Muscle of leg (tissue), 11 donors: ENCODE measurements around the gene PROM2. TPM values are rescaled to one million over a fixed set of nuclear protein-coding genes. Genes with fewer than 3 reads are reported as not detected.

Experiments used
- DNase-seq: peaks from one replicate; pipeline ENCODE4 v3.0.0; 2013
- H3K27ac ChIP-seq: one replicate; pipeline ENCODE4 v1.5.1; 2013; ENCODE audit warnings: mild to moderate bottlenecking, low read length, control low read depth
- H3K27me3 ChIP-seq: one replicate; pipeline ENCODE4 v1.6.1; 2013; ENCODE audit warnings: low read length; ENCODE audit not compliant: control insufficient read depth, insufficient read depth
- H3K36me3 ChIP-seq: one replicate; pipeline ENCODE4 v1.6.1; 2013; ENCODE audit warnings: low read length; ENCODE audit not compliant: control insufficient read depth, insufficient read depth
- H3K4me1 ChIP-seq: one replicate; pipeline ENCODE4 v1.6.1; 2013; ENCODE audit warnings: low read length; ENCODE audit not compliant: control insufficient read depth, insufficient read depth
- H3K4me3 ChIP-seq: one replicate; pipeline ENCODE4 v1.5.1; 2013; ENCODE audit warnings: low read length, control low read depth
- H3K9me3 ChIP-seq: replicated peaks from 2 replicates; pipeline ENCODE4 v1.6.1; 2013; ENCODE audit warnings: low read depth, low read length; ENCODE audit not compliant: control insufficient read depth
- WGBS: methylation state at CpG from one replicate; pipeline ENCODE4 v1.1.5; 2013; ENCODE audit warnings: missing lambda C conversion rate; ENCODE audit not compliant: insufficient coverage; 5-methylcytosine and 5-hydroxymethylcytosine counted together
- polyA plus RNA-seq, 8 donors: library from polyadenylated mRNA; unstranded; fragments of 120-200 nt; gene quantifications; one replicate each; pipeline versions ENCODE4 v1.2.1 to v1.2.3, GENCODE V29; 2013; ENCODE audit warnings: inconsistent platforms in 1 of 8, low replicate concordance in 1 of 8; ENCODE audit not compliant: insufficient read length in 8 of 8, insufficient read depth in 1 of 8
- total RNA-seq: library from RNA; stranded (reverse); fragments of 120-200 nt; gene quantifications from one replicate; pipeline ENCODE4 v1.2.4, GENCODE V29; 2013

PROM2 gene
- total and polyA plus RNA-seq, 9 donors: 0.37 to 2.5 (median 0.81) TPM

DNA sequence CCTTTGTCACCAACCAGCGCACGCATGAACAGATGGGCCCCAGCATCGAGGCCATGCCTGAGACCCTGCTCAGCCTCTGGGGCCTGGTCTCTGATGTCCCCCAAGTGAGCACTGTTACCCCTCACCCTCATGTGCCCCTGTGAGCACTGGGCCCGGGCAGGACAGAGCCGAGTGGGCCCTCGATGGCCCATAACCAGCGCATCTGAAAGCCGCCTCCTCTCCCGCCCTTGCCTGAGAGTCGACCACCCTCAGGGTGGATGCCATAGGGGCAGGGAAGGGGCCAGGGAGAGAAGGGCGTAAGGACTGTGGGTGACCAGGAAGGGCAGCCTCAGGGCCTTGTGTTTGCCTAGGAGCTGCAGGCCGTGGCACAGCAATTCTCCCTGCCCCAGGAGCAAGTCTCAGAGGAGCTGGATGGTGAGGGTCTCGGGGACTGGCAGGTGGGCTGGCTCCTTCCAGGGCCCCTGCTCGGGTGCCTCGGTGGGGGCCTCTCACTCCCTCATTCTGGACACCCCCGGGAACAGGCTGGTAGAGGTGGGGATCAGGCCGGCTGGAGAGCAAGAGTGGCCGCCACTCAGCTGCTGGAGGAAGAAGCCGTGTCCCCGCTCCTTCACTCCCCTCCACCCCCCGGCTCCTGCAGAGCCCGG lies 2.1 kb downstream of the PROM2 start:
- 89% methylated on average over 4 of the region's 22 CpGs for WGBS
- no peak for DNase-seq

DNA sequence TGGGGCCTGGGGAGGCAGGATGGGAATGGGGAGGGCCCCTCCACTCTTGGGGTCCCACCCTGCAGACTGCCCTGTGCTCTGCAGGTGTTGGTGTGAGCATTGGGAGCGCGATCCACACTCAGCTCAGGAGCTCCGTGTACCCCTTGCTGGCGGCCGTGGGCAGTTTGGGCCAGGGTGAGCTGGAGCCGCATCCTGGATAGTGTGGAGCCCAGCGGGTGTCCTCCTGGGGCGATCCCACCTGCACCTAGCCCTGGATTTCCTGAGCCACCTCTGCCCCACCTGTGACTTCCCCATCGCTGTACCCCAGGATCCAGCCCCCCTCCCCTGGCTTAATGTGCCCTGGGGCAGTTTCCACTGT lies 2.6 kb downstream of the PROM2 start:
- H3K4me1 ChIP-seq: no peaks in the 10 kb centered on the region
- no peak overlapping the region for H3K27ac ChIP-seq
- no peak overlapping the region for H3K4me3 ChIP-seq
- H3K9me3 ChIP-seq: no peaks in the 10 kb centered on the region
- no peaks in the 10 kb centered on the region for H3K27me3 ChIP-seq
- DNase-seq: no peak
- 100% methylated on average over 7 of the region's 9 CpGs for WGBS
- H3K36me3 ChIP-seq: no peaks in the 10 kb centered on the region

More for the DNA sequence above, 2.1 kb downstream of the PROM2 start:
- H3K27me3 ChIP-seq: no peaks in the 10 kb centered on the region
- no peaks in the 10 kb centered on the region for H3K9me3 ChIP-seq
- H3K4me1 ChIP-seq: no peaks in the 10 kb centered on the region
- H3K27ac ChIP-seq: no peak overlapping the region
- H3K36me3 ChIP-seq: no peaks in the 10 kb centered on the region
- H3K4me3 ChIP-seq: no peak overlapping the region

DNA sequence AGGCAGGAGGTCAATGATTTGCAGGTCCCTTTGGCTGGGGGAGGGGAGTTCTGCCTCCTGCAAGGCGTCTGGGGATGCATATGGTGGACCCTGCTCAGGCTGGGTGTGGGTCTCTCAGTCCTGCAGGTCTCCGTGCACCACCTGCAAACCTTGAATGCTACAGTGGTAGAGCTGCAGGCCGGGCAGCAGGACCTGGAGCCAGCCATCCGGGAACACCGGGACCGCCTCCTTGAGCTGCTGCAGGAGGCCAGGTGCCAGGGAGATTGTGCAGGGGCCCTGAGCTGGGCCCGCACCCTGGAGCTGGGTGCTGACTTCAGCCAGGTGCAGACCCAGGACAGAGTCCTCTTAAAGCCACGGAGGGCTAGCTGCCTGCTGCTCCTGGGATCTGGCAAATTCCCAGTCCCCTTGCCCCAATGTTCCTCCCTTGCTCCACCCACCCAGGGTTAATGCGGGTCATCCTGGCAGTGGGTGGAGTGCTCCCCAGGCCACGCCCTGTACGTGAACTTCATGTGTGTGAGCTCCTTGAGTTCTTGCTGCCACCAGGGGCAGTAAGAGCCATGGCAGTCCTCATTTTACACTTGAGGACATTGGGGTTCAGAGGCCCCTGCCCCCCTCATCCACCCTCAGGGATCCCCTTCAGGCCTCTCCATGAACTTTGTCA lies 3.1 kb downstream of the PROM2 start:
- no peaks in the 10 kb centered on the region for H3K36me3 ChIP-seq

DNA sequence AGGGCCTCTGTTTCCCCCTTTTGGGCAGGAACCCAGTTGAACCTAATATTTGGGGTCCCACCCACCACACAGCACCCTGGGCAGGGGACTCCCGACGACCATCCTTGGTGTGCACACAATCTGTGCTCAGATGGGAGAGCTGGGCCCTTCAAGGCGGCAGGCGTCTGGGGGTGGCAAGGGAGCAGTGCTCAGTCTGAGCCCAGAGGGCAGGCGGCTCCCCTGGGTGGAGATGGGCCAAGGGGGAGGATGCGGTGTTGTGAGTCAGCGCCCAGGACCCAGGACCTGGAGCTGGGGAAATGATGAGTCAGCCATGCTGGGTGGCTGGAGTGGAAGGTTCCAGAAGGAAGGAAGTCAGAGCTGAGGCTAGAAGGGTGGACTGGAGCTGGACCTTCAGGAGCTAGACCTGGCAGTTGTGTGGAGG lies 3.8 kb downstream of the PROM2 start:
- Histone ChIP-seq H3K36me3 (no peaks in the 10 kb centered on the region), H3K9me3 (no peaks in the 10 kb centered on the region), H3K27me3 (no peaks in the 10 kb centered on the region), H3K4me3 (no peak overlapping the region), H3K4me1 (no peaks in the 10 kb centered on the region), H3K27ac (no peak overlapping the region)
- no peak for DNase-seq
- WGBS: 87% methylated on average over 5 of the region's 7 CpGs

More for the DNA sequence above, 3.1 kb downstream of the PROM2 start:
- H3K9me3 ChIP-seq: no peaks in the 10 kb centered on the region
- H3K27ac ChIP-seq: no peak overlapping the region
- no peaks in the 10 kb centered on the region for H3K4me1 ChIP-seq
- 51% methylated on average over 11 of the region's 11 CpGs for WGBS
- DNase-seq: no peak
- no peaks in the 10 kb centered on the region for H3K27me3 ChIP-seq
- H3K4me3 ChIP-seq: no peak overlapping the region

DNA sequence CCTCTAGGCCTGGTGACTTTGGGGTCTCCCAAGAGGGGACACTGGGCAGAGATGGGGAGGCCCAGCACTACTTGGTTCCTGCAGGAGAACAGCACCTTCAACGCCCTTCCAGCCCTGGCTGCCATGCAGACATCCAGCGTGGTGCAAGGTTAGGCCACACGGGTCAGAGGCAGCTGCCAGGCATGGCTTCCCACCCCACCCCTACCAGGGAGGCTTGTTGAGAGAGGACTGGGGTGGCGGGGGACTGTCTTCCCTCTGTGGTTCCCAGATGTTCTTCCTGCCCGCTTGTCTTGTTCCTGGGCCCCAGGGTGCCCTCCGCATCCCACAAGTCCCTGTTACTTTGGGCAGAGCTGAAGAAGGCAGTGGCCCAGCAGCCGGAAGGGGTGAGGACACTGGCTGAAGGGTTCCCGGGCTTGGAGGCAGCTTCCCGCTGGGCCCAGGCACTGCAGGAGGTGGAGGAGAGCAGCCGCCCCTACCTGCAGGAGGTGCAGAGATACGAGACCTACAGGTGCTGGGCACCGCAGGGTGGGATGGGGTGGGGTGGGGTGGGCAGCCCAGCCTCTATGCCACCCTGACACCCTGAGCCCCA lies 4.5 kb downstream of the PROM2 start:
- Histone ChIP-seq H3K36me3 (no peaks in the 10 kb centered on the region), H3K9me3 (no peaks in the 10 kb centered on the region), H3K27ac (no peak overlapping the region), H3K27me3 (no peaks in the 10 kb centered on the region), H3K4me3 (no peak overlapping the region), H3K4me1 (no peaks in the 10 kb centered on the region)
- 79% methylated on average over 3 of the region's 12 CpGs for WGBS
- no peak for DNase-seq

DNA sequence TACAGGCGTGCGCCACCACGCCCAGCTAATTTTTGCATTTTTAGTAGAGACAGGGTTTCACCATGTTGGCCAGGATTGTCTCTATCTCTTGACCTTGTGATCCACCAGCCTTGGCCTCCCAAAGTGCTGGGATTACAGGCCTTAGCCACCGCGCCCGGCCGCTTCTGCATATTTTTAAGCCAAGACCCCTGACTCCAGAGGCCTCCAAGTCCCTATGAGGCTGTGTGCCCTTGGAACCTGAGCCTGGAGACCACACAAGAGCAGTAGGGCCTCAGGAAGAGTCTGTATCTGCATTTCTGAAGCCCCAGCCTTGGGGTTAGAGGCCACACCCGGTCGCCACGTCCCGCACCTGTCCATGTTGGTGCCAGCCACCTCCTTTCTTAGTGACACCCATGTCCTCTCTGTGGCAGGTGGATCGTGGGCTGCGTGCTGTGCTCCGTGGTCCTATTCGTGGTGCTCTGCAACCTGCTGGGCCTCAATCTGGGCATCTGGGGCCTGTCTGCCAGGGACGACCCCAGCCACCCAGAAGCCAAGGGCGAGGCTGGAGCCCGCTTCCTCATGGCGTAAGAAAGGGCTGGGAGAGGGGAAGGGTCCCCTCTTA lies 5.3 kb downstream of the PROM2 start:
- no peaks in the 10 kb centered on the region for H3K27me3 ChIP-seq
- no peaks in the 10 kb centered on the region for H3K36me3 ChIP-seq
- no peak overlapping the region for H3K27ac ChIP-seq
- no peak overlapping the region for H3K4me3 ChIP-seq
- DNase-seq: no peak
- WGBS: 92% methylated on average over 17 of the region's 19 CpGs
- no peaks in the 10 kb centered on the region for H3K4me1 ChIP-seq
- H3K9me3 ChIP-seq: no peaks in the 10 kb centered on the region

DNA sequence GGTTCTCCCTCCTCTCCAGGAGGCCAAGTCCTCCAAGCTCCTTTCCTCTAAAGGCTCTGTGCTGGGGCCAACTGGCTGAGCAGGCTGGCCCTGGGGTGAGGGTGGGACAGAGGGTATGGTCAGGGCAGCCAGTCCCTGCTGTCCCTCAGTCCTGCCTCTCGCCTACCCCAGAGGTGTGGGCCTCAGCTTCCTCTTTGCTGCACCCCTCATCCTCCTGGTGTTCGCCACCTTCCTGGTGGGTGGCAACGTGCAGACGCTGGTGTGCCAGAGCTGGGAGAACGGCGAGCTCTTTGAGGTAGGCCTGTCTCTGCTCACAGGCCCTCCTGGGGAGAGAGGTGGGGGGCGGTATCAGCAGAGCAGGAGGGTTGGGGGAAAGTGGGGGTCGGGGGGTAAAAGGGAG lies 6.8 kb downstream of the PROM2 start:
- DNase-seq: no peak
- no peaks in the 10 kb centered on the region for H3K36me3 ChIP-seq
- no peaks in the 10 kb centered on the region for H3K4me1 ChIP-seq
- H3K9me3 ChIP-seq: no peaks in the 10 kb centered on the region
- no peak overlapping the region for H3K27ac ChIP-seq
- H3K4me3 ChIP-seq: no peak overlapping the region
- WGBS: 90% methylated on average over 2 of the region's 8 CpGs
- no peaks in the 10 kb centered on the region for H3K27me3 ChIP-seq

- no peaks in the 10 kb centered on the region for H3K9me3 ChIP-seq
- no peaks in the 10 kb centered on the region for H3K27me3 ChIP-seq
- H3K27ac ChIP-seq: no peak overlapping the region
- no peaks in the 10 kb centered on the region for H3K36me3 ChIP-seq
- DNase-seq: no peak
- no peak overlapping the region for H3K4me3 ChIP-seq
- WGBS: 83% methylated on average over 1 of the region's 8 CpGs
- H3K4me1 ChIP-seq: no peaks in the 10 kb centered on the region
Observed at GRCh38 chr2:95281786-95282185, 7.5 kb downstream of the PROM2 start.

GRCh38 chr2:95282458-95282857 lies 8.2 kb downstream of the PROM2 start:
- no peak overlapping the region for H3K4me3 ChIP-seq
- H3K4me1 ChIP-seq: no peaks in the 10 kb centered on the region
- 57% methylated on average over 1 of the region's 3 CpGs for WGBS
- no peak for DNase-seq
- H3K9me3 ChIP-seq: no peaks in the 10 kb centered on the region
- no peak overlapping the region for H3K27ac ChIP-seq
- H3K36me3 ChIP-seq: no peaks in the 10 kb centered on the region
- no peaks in the 10 kb centered on the region for H3K27me3 ChIP-seq

DNA sequence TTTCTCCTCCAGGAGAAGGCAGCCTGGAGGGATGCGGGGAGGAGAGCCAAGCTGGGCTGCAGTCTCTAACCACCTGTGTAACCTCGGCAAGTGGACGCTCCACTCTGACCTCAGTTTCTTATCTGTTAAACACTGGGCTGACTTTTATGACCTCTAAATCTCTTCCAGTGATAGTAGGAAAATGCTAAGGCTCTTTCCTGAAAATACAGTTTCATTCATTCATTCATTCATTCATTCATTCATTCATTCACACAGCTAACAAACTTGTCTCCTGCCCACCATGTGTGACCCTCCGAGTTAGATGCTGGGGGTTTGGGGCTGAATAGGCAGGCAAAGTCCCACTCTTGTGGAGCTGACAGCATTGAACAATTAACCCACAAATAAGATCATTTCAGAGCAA lies 9.3 kb downstream of the PROM2 start:
- H3K9me3 ChIP-seq: no peaks in the 10 kb centered on the region
- no peaks in the 10 kb centered on the region for H3K4me1 ChIP-seq
- no peak overlapping the region for H3K4me3 ChIP-seq
- no CpG with 5 or more reads among the region's 4 CpGs for WGBS
- no peak overlapping the region for H3K27ac ChIP-seq
- no peaks in the 10 kb centered on the region for H3K27me3 ChIP-seq
- no peaks in the 10 kb centered on the region for H3K36me3 ChIP-seq
- DNase-seq: no peak
